IMR-90 (cell line): ENCODE results near the gene ABITRAM. TPM values are rescaled to one million over a fixed set of nuclear protein-coding genes. Genes with fewer than 3 reads are reported as not detected.

Experiments
- ATAC-seq: fragments of 200-7000 bp; cut with Tn5 transposase; 2 replicates; pipeline ENCODE4 v1.9.1; 2020; ENCODE audit warnings: low read depth, mild to moderate bottlenecking, moderate library complexity
- BruUV-seq: library from RNA; stranded (reverse); fragments of 400-500 nt; replicated peaks from 2 replicates; lab custom pipeline; 2021; lab: Mats Ljungman, UMichigan
- CTCF ChIA-PET: fragments of 300-600 bp; formaldehyde crosslinking; extraction: SDS; loops from one replicate; lab custom pipeline; 2021; ENCODE audit warnings: antibody characterized with exemption; lab: Yijun Ruan, JAX
- POLR2A ChIA-PET: fragments of 300-600 bp; sonication (Branson Sonifier 250); formaldehyde crosslinking; loops from one replicate; lab custom pipeline; 2022; ENCODE audit warnings: antibody characterized with exemption; ENCODE audit not compliant: unreplicated experiment; lab: Charles Lee
- DNase-seq: peaks from one replicate; pipeline ENCODE4 v3.0.0; 2013
- H2AFZ ChIP-seq: replicated peaks from 2 replicates; pipeline ENCODE3; 2013; ENCODE audit warnings: low read length, mild to moderate bottlenecking; ENCODE audit not compliant: poor library complexity
- H2AK5ac ChIP-seq: 2 replicates; pipeline ENCODE4 v1.6.1; 2013; ENCODE audit warnings: low read depth, low read length, inconsistent platforms
- H2AK9ac ChIP-seq: replicated peaks from 2 replicates; pipeline ENCODE3; 2013; ENCODE audit warnings: mild to moderate bottlenecking, low read depth, low read length, moderate library complexity; ENCODE audit not compliant: poor library complexity
- H2BK120ac ChIP-seq: 2 replicates; pipeline ENCODE4 v1.6.1; 2013; ENCODE audit warnings: low read depth, low read length, inconsistent platforms
- H2BK15ac ChIP-seq: 3 replicates; pipeline ENCODE4 v1.6.1; 2013; ENCODE audit warnings: low read depth, low read length, inconsistent platforms
- H2BK20ac ChIP-seq: 2 replicates; pipeline ENCODE4 v1.6.1; 2013; ENCODE audit warnings: low read depth, mild to moderate bottlenecking, inconsistent platforms, low read length, moderate library complexity
- H2BK5ac ChIP-seq: 2 replicates; pipeline ENCODE4 v1.6.1; 2013; ENCODE audit warnings: mild to moderate bottlenecking, low read depth, low read length, inconsistent platforms; ENCODE audit not compliant: poor library complexity, severe bottlenecking
- H3K14ac ChIP-seq: replicated peaks from 2 replicates; pipeline ENCODE4 v1.6.1; 2013; ENCODE audit warnings: low read depth, low read length, inconsistent platforms
- H3K18ac ChIP-seq: 2 replicates; pipeline ENCODE4 v1.6.1; 2013; ENCODE audit warnings: low read depth, low read length, control low read depth
- H3K23ac ChIP-seq: 2 replicates; pipeline ENCODE4 v1.6.1; 2013; ENCODE audit warnings: low read depth, low read length, inconsistent platforms
- H3K27ac ChIP-seq: 2 replicates; pipeline ENCODE4 v1.5.1; 2013; ENCODE audit warnings: mild to moderate bottlenecking, control low read depth, low read length; ENCODE audit not compliant: insufficient read depth
- H3K27me3 ChIP-seq: 2 replicates; pipeline ENCODE4 v1.6.1; 2013; ENCODE audit warnings: low read length; ENCODE audit not compliant: control insufficient read depth, insufficient read depth
- H3K36me3 ChIP-seq: 2 replicates; pipeline ENCODE4 v1.6.1; 2013; ENCODE audit warnings: low read length, mixed read lengths; ENCODE audit not compliant: control insufficient read depth, insufficient read depth
- H3K4ac ChIP-seq: 2 replicates; pipeline ENCODE4 v1.6.1; 2013; ENCODE audit warnings: low read depth, low read length, inconsistent platforms
- H3K4me1 ChIP-seq: 2 replicates; pipeline ENCODE4 v1.6.1; 2013; ENCODE audit warnings: low read length, mixed read lengths; ENCODE audit not compliant: control insufficient read depth, insufficient read depth
- H3K4me2 ChIP-seq: 2 replicates; pipeline ENCODE4 v1.6.1; 2013; ENCODE audit warnings: low read depth, mild to moderate bottlenecking, control low read depth, low read length, moderate library complexity
- H3K4me3 ChIP-seq: 2 replicates; pipeline ENCODE4 v1.5.1; 2013; ENCODE audit warnings: low read depth, mild to moderate bottlenecking, control low read depth, low read length, moderate library complexity; ENCODE audit not compliant: insufficient read depth
- H3K56ac ChIP-seq: 2 replicates; pipeline ENCODE4 v1.6.1; 2013; ENCODE audit warnings: low read length, inconsistent platforms; ENCODE audit not compliant: insufficient read depth; ENCODE audit errors: extremely low read depth
- H3K79me1 ChIP-seq, 2 experiments: 2 replicates each; pipeline ENCODE4 v1.6.1; 2013; ENCODE audit warnings: low read length in 2 of 2, inconsistent platforms in 1 of 2, low read depth in 1 of 2
- H3K9ac ChIP-seq: 2 replicates; pipeline ENCODE4 v1.6.1; 2013; ENCODE audit warnings: low read depth, low read length, control low read depth
- H3K9me1 ChIP-seq: 2 replicates; pipeline ENCODE4 v1.6.1; 2013; ENCODE audit warnings: low read length, inconsistent platforms; ENCODE audit not compliant: insufficient read depth
- H3K9me3 ChIP-seq: 2 replicates; pipeline ENCODE4 v1.6.1; 2013; ENCODE audit warnings: low read length; ENCODE audit not compliant: control insufficient read depth, insufficient read depth
- H4K20me1 ChIP-seq: 2 replicates; pipeline ENCODE4 v1.6.1; 2013; ENCODE audit warnings: low read length, inconsistent platforms; ENCODE audit not compliant: insufficient read depth
- H4K5ac ChIP-seq: 2 replicates; pipeline ENCODE4 v1.6.1; 2013; ENCODE audit warnings: mild to moderate bottlenecking, low read depth, low read length, control low read depth
- H4K8ac ChIP-seq, 2 experiments: 2 replicates each; pipeline ENCODE4 v1.6.1; 2013; ENCODE audit warnings: low read depth in 2 of 2, low read length in 2 of 2, control low read depth in 1 of 2, inconsistent platforms in 1 of 2
- H4K91ac ChIP-seq: 2 replicates; pipeline ENCODE4 v1.6.1; 2013; ENCODE audit warnings: low read depth, low read length, inconsistent platforms; ENCODE audit not compliant: insufficient read depth
- POLR2A ChIP-seq: IDR thresholded peaks from 2 replicates; pipeline ENCODE4 v1.6.1; 2012; ENCODE audit warnings: mild to moderate bottlenecking, low read depth, low read length
- WGBS, 2 experiments: methylation state at CpG; one replicate each; pipeline versions ENCODE4 v1.1.5 to v1.1.7; 2013; ENCODE audit warnings: missing lambda C conversion rate in 2 of 2; ENCODE audit not compliant: insufficient read length in 1 of 2; ENCODE audit errors: extremely low coverage in 2 of 2; 5-methylcytosine and 5-hydroxymethylcytosine counted together
- dilution Hi-C: fragments of 300-500 bp; cut with HindIII; formaldehyde crosslinking; loops from one replicate; pipeline ENCODE4 v1.14.3; 2018; ENCODE audit warnings: low sequenced_read_pairs; ENCODE audit not compliant: unreplicated experiment
- in situ Hi-C: fragments of 300-500 bp; cut with MboI; formaldehyde crosslinking; loops from 3 replicates; pipeline ENCODE4 v1.14.3; 2019; ENCODE audit warnings: low sequenced_read_pairs, inconsistent platforms, mixed read lengths
- intact Hi-C: fragments of 100-400 bp; cut with micrococcal nuclease; formaldehyde crosslinking; loops from 2 replicates; pipeline ENCODE4 v1.10.0; 2022
- polyA plus RNA-seq, 3 experiments: library from polyadenylated mRNA; depleted of rRNA; stranded (reverse); fragments of >200 nt; gene quantifications; 2 replicates each; pipeline ENCODE4 v1.2.3, GENCODE V29; 2012; ENCODE audit warnings: low replicate concordance in 1 of 3
- total RNA-seq: library from RNA; depleted of rRNA; stranded (reverse); fragments of >200 nt; gene quantifications from 2 replicates; pipeline ENCODE4 v1.2.3, GENCODE V29; 2012
- TF ChIP-seq, protein P1 (sequence below): fragments of 150-350 bp; IDR thresholded peaks from 2 replicates; pipeline ENCODE4 v1.6.1; 2017; ENCODE audit warnings: mild to moderate bottlenecking, antibody characterized with exemption, low read length, low read depth

Gene ABITRAM
- total and polyA plus RNA-seq, 2 of the 4 experiments (the other 2 are of a cell fraction) = 8.6 to 10.3 TPM

- Histone ChIP-seq H3K56ac (no peak overlapping the region), H2BK120ac (no peak overlapping the region), H3K4me3 (no peak overlapping the region), H3K27ac (no peak overlapping the region), H2BK5ac (no peak overlapping the region), H3K27me3 (no peaks in the 10 kb centered on the region), H3K36me3 (peaks cover 2% of the 10 kb centered on the region), H3K79me1 (no peaks in the 10 kb centered on the region; a peak in 1 of 4 replicates), H3K9ac (no peak overlapping the region), H4K91ac (no peak overlapping the region), H3K4me2 (no peak overlapping the region), H2AFZ (no peak overlapping the region), H3K14ac (no peak overlapping the region), H4K8ac (no peak overlapping the region), H3K9me3 (no peaks in the 10 kb centered on the region), H3K4ac (no peak overlapping the region), H2BK15ac (no peak overlapping the region), H3K9me1 (no peaks in the 10 kb centered on the region), H4K20me1 (no peaks in the 10 kb centered on the region), H3K18ac (no peak overlapping the region), H3K23ac (no peak overlapping the region), H4K5ac (no peak overlapping the region), H3K4me1 (no peaks in the 10 kb centered on the region), H2AK9ac (no peak overlapping the region), H2AK5ac (no peak overlapping the region), H2BK20ac (no peak overlapping the region)
- no peak for DNase-seq
- in situ Hi-C loops = no loop called here
- dilution Hi-C loops = no loop called here
- no peak for ATAC-seq
- intact Hi-C loops = no loop called here
- POLR2A ChIA-PET = no interaction called here
- WGBS, 2 experiments = no CpG with 5 or more reads among the region's 1 CpG
- BruUV-seq = no TSS peak
- CTCF ChIA-PET = interaction anchor here (0.6 to 1.5 kb wide), 2 partner anchors 8 to 19 kb away, joined by 3 to 4 read pairs; no protein-coding TSS in a partner anchor
- TF ChIP-seq POLR2A = no peak
- TF ChIP-seq, protein P1, sequence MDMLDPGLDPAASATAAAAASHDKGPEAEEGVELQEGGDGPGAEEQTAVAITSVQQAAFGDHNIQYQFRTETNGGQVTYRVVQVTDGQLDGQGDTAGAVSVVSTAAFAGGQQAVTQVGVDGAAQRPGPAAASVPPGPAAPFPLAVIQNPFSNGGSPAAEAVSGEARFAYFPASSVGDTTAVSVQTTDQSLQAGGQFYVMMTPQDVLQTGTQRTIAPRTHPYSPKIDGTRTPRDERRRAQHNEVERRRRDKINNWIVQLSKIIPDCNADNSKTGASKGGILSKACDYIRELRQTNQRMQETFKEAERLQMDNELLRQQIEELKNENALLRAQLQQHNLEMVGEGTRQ = no peak
Observed at GRCh38 chr9:108950168-108950567, 16.0 kb downstream of the ABITRAM start.
